GM23248 (cell line): ENCODE results near the gene CCL13. TPM values are rescaled to one million over a fixed set of nuclear protein-coding genes. Genes with fewer than 3 reads are reported as not detected.

Experiments used
- DNase-seq: peaks from one replicate; pipeline ENCODE4 v3.0.0-alpha.2; 2015
- H2AFZ ChIP-seq: fragments of 200-600 bp; sonication (generic); 2 replicates; pipeline ENCODE4 v1.6.1; 2016; ENCODE audit warnings: antibody characterized with exemption
- H3F3A ChIP-seq: fragments of 200-600 bp; sonication (generic); 2 replicates; pipeline ENCODE4 v1.6.1; 2016; ENCODE audit warnings: mild to moderate bottlenecking, antibody characterized with exemption, mixed run types; ENCODE audit not compliant: insufficient read depth
- H3K27ac ChIP-seq: fragments of 200-600 bp; sonication (generic); 2 replicates; pipeline ENCODE4 v1.5.1; 2016; ENCODE audit warnings: mild to moderate bottlenecking
- H3K27me3 ChIP-seq: fragments of 200-600 bp; sonication (generic); replicated peaks from 2 replicates; pipeline ENCODE4 v1.6.1; 2016; ENCODE audit warnings: mild to moderate bottlenecking; ENCODE audit not compliant: insufficient read depth
- H3K36me3 ChIP-seq: fragments of 200-600 bp; sonication (generic); 2 replicates; pipeline ENCODE4 v1.6.1; 2016; ENCODE audit warnings: low read depth, mild to moderate bottlenecking
- H3K4me1 ChIP-seq: fragments of 200-600 bp; sonication (generic); 2 replicates; pipeline ENCODE4 v1.6.1; 2016; ENCODE audit warnings: mild to moderate bottlenecking; ENCODE audit not compliant: insufficient read depth
- H3K4me2 ChIP-seq: fragments of 200-600 bp; sonication (generic); one replicate; pipeline ENCODE4 v1.6.1; 2016; ENCODE audit warnings: mild to moderate bottlenecking; ENCODE audit not compliant: unreplicated experiment
- H3K4me3 ChIP-seq: fragments of 200-600 bp; sonication (generic); 2 replicates; pipeline ENCODE4 v1.5.1; 2016; ENCODE audit warnings: mild to moderate bottlenecking
- H3K79me2 ChIP-seq: fragments of 200-600 bp; sonication (generic); 2 replicates; pipeline ENCODE4 v1.6.1; 2016; ENCODE audit warnings: mild to moderate bottlenecking; ENCODE audit not compliant: insufficient read depth
- H3K9ac ChIP-seq: fragments of 200-600 bp; sonication (generic); 2 replicates; pipeline ENCODE4 v1.6.1; 2016; ENCODE audit warnings: mild to moderate bottlenecking
- H3K9me2 ChIP-seq: fragments of 200-600 bp; sonication (generic); 2 replicates; pipeline ENCODE4 v1.6.1; 2016; ENCODE audit warnings: mixed run types, mild to moderate bottlenecking, moderate library complexity; ENCODE audit not compliant: insufficient read depth
- H3K9me3 ChIP-seq: fragments of 200-600 bp; sonication (generic); one replicate; pipeline ENCODE4 v1.6.1; 2017; ENCODE audit warnings: low read depth
- H4K20me1 ChIP-seq: fragments of 200-600 bp; sonication (generic); 2 replicates; pipeline ENCODE4 v1.6.0; 2016; ENCODE audit not compliant: insufficient read depth
- EZH2 ChIP-seq: fragments of 200-600 bp; sonication (generic); IDR thresholded peaks from 2 replicates; pipeline ENCODE4 v1.6.1; 2018; ENCODE audit warnings: antibody characterized with exemption, mild to moderate bottlenecking; ENCODE audit not compliant: insufficient read depth, poor library complexity, severe bottlenecking
- EZH2phosphoT487 ChIP-seq: fragments of 200-600 bp; sonication (generic); IDR thresholded peaks from 2 replicates; pipeline ENCODE4 v1.6.1; 2018; ENCODE audit warnings: antibody characterized with exemption, moderate library complexity, mild to moderate bottlenecking, low read depth; ENCODE audit not compliant: insufficient read depth
- WGBS, 2 experiments: methylation state at CpG; one replicate each; pipeline ENCODE4 v1.1.6; 2015 to 2017; ENCODE audit warnings: low lambda C conversion rate in 2 of 2, low coverage in 1 of 2; ENCODE audit errors: missing lambda C conversion rate in 2 of 2; 5-methylcytosine and 5-hydroxymethylcytosine counted together
- in situ Hi-C: fragments of 300-500 bp; cut with MboI; formaldehyde crosslinking; loops from 2 replicates; pipeline ENCODE4 v1.15.0; 2020
- polyA plus RNA-seq: library from polyadenylated mRNA; unstranded; fragments of >200 nt; fragmentation: Nextera tagmentation; extraction: Ambion mirVana; gene quantifications from 2 replicates; pipeline ENCODE4 v1.2.1, GENCODE V29; 2016
- total RNA-seq: library from RNA; depleted of rRNA; stranded (reverse); fragments of >200 nt; shearing (Covaris generic); gene quantifications from 2 replicates; pipeline ENCODE4 v1.2.3, GENCODE V29; 2014

CCL13 gene
- total and polyA plus RNA-seq, 2 experiments from 2014 or later = not detected

- H3K9me2 ChIP-seq = no peaks in the 10 kb centered on the region
- no peak overlapping the region for H3K4me2 ChIP-seq
- 51 to 54% methylated on average over 4 of the region's 4 CpGs for WGBS, 2 experiments
- in situ Hi-C loops = no loop called here
- no peaks in the 10 kb centered on the region; the same call in 1 of the 2 replicates for H3K27me3 ChIP-seq
- no peak overlapping the region for H2AFZ ChIP-seq
- no peak for DNase-seq
- H3K79me2 ChIP-seq = no peaks in the 10 kb centered on the region
- H3K36me3 ChIP-seq = no peaks in the 10 kb centered on the region
- TF ChIP-seq EZH2phosphoT487 (no peak), EZH2 (no peak)
- H3K27ac ChIP-seq = no peak overlapping the region
- H3K9ac ChIP-seq = no peak overlapping the region
- H3K4me3 ChIP-seq = no peak overlapping the region
- no peaks in the 10 kb centered on the region for H3K9me3 ChIP-seq
- no peaks in the 10 kb centered on the region for H3F3A ChIP-seq
- no peaks in the 10 kb centered on the region for H3K4me1 ChIP-seq
- no peaks in the 10 kb centered on the region for H4K20me1 ChIP-seq
Measured at GRCh38 chr17:34347063-34347462, 9.2 kb upstream of the CCL13 start.

GRCh38 chr17:34349751-34350150 is 6.5 kb upstream of the CCL13 start:
- H3K4me2 ChIP-seq = no peak overlapping the region
- H2AFZ ChIP-seq = no peak overlapping the region
- H3K27ac ChIP-seq = no peak overlapping the region
- no peaks in the 10 kb centered on the region for H3K4me1 ChIP-seq
- H4K20me1 ChIP-seq = no peaks in the 10 kb centered on the region
- H3K27me3 ChIP-seq = no peaks in the 10 kb centered on the region
- no peaks in the 10 kb centered on the region for H3K36me3 ChIP-seq
- no peak for DNase-seq
- H3K9me2 ChIP-seq = no peaks in the 10 kb centered on the region
- no peak overlapping the region for H3K4me3 ChIP-seq
- in situ Hi-C loops = no loop called here
- H3K9ac ChIP-seq = no peak overlapping the region
- TF ChIP-seq EZH2 (no peak), EZH2phosphoT487 (no peak)
- H3K79me2 ChIP-seq = no peaks in the 10 kb centered on the region
- 57 to 58% methylated on average over 4 of the region's 4 CpGs for WGBS, 2 experiments
- no peaks in the 10 kb centered on the region for H3F3A ChIP-seq
- no peaks in the 10 kb centered on the region for H3K9me3 ChIP-seq

- TF ChIP-seq EZH2phosphoT487 = no peak
- no peak for TF ChIP-seq EZH2
- Histone ChIP-seq H3K27ac (no peak overlapping the region), H4K20me1 (no peaks in the 10 kb centered on the region), H3K9me2 (no peaks in the 10 kb centered on the region), H3K9ac (no peak overlapping the region), H3K4me1 (no peaks in the 10 kb centered on the region), H3K9me3 (no peaks in the 10 kb centered on the region), H3K4me2 (no peak overlapping the region), H3K4me3 (no peak overlapping the region), H3K79me2 (no peaks in the 10 kb centered on the region), H3K27me3 (no peaks in the 10 kb centered on the region), H3K36me3 (no peaks in the 10 kb centered on the region), H3F3A (no peaks in the 10 kb centered on the region), H2AFZ (no peak overlapping the region)
- in situ Hi-C loops = no loop called here
- no peak for DNase-seq
- WGBS, 2 experiments = 53 to 55% methylated on average over 1 of the region's 1 CpG
Measured at GRCh38 chr17:34351096-34351495, 5.2 kb upstream of the CCL13 start.

GRCh38 chr17:34352191-34352590 is 4.1 kb upstream of the CCL13 start:
- Histone ChIP-seq H2AFZ (no peak overlapping the region), H3K4me3 (no peak overlapping the region), H3K4me2 (no peak overlapping the region), H3K79me2 (no peaks in the 10 kb centered on the region), H3K9me2 (no peaks in the 10 kb centered on the region), H3K27me3 (no peaks in the 10 kb centered on the region), H3K9ac (no peak overlapping the region), H3K4me1 (no peaks in the 10 kb centered on the region), H3F3A (no peaks in the 10 kb centered on the region), H3K36me3 (no peaks in the 10 kb centered on the region), H3K27ac (no peak overlapping the region), H4K20me1 (no peaks in the 10 kb centered on the region), H3K9me3 (no peaks in the 10 kb centered on the region)
- in situ Hi-C loops = no loop called here
- TF ChIP-seq EZH2phosphoT487 (no peak), EZH2 (no peak)
- DNase-seq = no peak

- no peaks in the 10 kb centered on the region for H3K9me3 ChIP-seq
- H3K9me2 ChIP-seq = no peaks in the 10 kb centered on the region
- no peak overlapping the region for H3K4me2 ChIP-seq
- H3K4me1 ChIP-seq = no peaks in the 10 kb centered on the region
- no peak overlapping the region for H2AFZ ChIP-seq
- no peaks in the 10 kb centered on the region for H3K27me3 ChIP-seq
- no peak overlapping the region for H3K4me3 ChIP-seq
- H3F3A ChIP-seq = no peaks in the 10 kb centered on the region
- no peaks in the 10 kb centered on the region for H4K20me1 ChIP-seq
- no peak overlapping the region for H3K9ac ChIP-seq
- no peak overlapping the region for H3K27ac ChIP-seq
- no peaks in the 10 kb centered on the region for H3K79me2 ChIP-seq
- in situ Hi-C loops = no loop called here
- H3K36me3 ChIP-seq = no peaks in the 10 kb centered on the region
- TF ChIP-seq EZH2phosphoT487 (no peak), EZH2 (no peak)
- peak; percentile 13 for DNase-seq
Measured at GRCh38 chr17:34354637-34355036, 1.6 kb upstream of the CCL13 start.
